H1 (cell line): ENCODE data around the gene TYRP1. TPM values are rescaled to one million over a fixed set of nuclear protein-coding genes. Genes with fewer than 3 reads are reported as not detected.

ENCODE experiments used
- CHD7 ChIP-seq: fragments of 300-600 bp; sonication (generic); IDR thresholded peaks from 2 replicates; pipeline ENCODE4 v1.7.1; 2012; ENCODE audit warnings: low read length, moderate library complexity, mild to moderate bottlenecking, inconsistent platforms; ENCODE audit not compliant: insufficient replicate concordance
- RXRA ChIP-seq: IDR thresholded peaks from 2 replicates; pipeline ENCODE4 v1.6.1; 2011; ENCODE audit warnings: low read depth, mild to moderate bottlenecking, low read length, moderate library complexity; ENCODE audit not compliant: insufficient read depth
- polyA plus RNA-seq, 7 experiments: library from polyadenylated mRNA; depleted of rRNA in 3 of 7; stranded (reverse) in 5 of 7; unstranded in 2 of 7; fragments of >200 nt in 5 of 7; fragments of 200-250 nt in 2 of 7; gene quantifications; 1 replicate in 5 of 7; 2 replicates in 1 of 7; 4 replicates in 1 of 7; pipeline versions ENCODE4 v1.2.1 to v1.2.3, GENCODE V29; 2011 to 2013; ENCODE audit warnings: missing spikeins in 2 of 7, mixed read lengths in 2 of 7
- total RNA-seq: library from RNA; stranded (reverse); fragmentation: NEBNext Ultra II Directional; extraction: Animal tissue kit (Norgen Biotek cat#: 25700); gene quantifications from 2 replicates; pipeline ENCODE4 v1.2.1, GENCODE V29; 2021

Gene TYRP1
- total and polyA plus RNA-seq, 2 of the 8 experiments (the other 6 are each of a cell fraction or from before 2014, with no cell fraction given) = 0.15 TPM; not detected in 1

GRCh38 chr9:12657233-12657632 is 36.0 kb upstream of the TYRP1 start (continued):
- no peak for TF ChIP-seq CHD7
- TF ChIP-seq RXRA = no peak
- TF ChIP-seq, all 59 proteins: peak for 0
